ENCODE measurements around the gene FKBP5. TPM values are rescaled to one million over a fixed set of nuclear protein-coding genes. Genes with fewer than 3 reads are reported as not detected.

Gene FKBP5
- total RNA-seq, 3 donors from 2014 or later (not counting 1 experiment from before 2014, with no cell fraction given): 15.5 to 30.2 (median 27.3) TPM

DNA sequence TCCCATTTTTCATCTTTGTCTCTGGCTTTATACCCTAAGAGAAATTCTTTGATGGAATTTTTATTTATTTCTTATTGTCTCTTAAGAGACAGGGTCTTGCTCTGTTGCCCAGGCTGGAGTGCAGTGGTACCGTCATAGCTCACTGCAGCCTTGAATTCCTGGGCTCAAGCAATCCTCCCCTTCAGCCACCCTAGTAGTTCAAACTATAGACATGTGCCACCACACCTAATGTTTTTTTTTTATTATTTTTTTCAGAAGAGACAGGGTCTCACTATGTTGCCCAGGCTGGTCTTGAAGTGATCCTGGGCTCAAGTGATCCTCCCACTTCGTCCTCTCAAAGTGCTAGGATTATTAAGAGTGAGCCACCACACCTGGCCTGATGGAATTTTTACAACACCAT, 40.5 kb downstream of the FKBP5 start:
- H3K36me3 ChIP-seq (ENCODE audit: control insufficient read depth, insufficient read depth, low read length): no peaks in the 10 kb centered on the region
- Mint-ChIP-seq H3K4me3 (no peak overlapping the region), H3K9me3 (peaks cover 0 to 3% of the 10 kb centered on the region in 2 donors), H3K36me3 (no peaks in the 10 kb centered on the region), H3K27ac (no peak overlapping the region), H3K27me3 (ENCODE audit: low read depth in 2 of 2) (no peaks in the 10 kb centered on the region), H3K4me1 (peaks cover 6 to 23% of the 10 kb centered on the region in 2 donors)
- H3K9me3 ChIP-seq (ENCODE audit: control insufficient read depth, insufficient read depth, low read length): peaks cover 3% of the 10 kb centered on the region
- ATAC-seq: no peak
- no peak for DNase-seq
- H3K27me3 ChIP-seq (ENCODE audit: control insufficient read depth, insufficient read depth, low read length): no peaks in the 10 kb centered on the region
- WGBS (ENCODE audit: insufficient coverage): 100% methylated on average over 2 of the region's 2 CpGs
- TF ChIP-seq CTCF (IDR thresholded peaks at IDR 0.05): no peak
- no peak overlapping the region for H3K4me3 ChIP-seq (ENCODE audit: low read length)
- H3K27ac ChIP-seq (ENCODE audit: low read length): no peak overlapping the region
- H3K4me1 ChIP-seq (ENCODE audit: control insufficient read depth, insufficient read depth, low read length): no peaks in the 10 kb centered on the region
- intact Hi-C loops (cut with micrococcal nuclease): no loop called here

DNA sequence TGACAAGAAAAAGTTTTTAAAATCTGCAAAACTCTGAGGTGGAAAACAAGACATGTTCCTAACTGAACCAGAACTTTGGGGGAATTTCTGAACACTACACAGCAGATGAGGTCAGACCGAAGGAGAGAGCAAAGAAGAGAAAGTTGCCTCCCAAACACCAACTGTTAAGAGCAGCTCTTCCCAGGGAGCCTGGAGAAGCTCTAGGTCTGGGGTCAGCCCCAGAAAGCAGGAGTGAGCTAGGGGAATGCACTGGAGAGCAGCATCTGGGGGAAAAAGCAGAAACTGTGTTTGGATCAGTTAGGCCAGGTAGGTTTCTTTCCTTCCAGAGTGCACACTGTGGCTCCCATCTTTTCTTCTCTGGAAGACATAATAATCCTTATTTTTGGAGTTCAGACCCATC, 41.3 kb downstream of the FKBP5 start:
- DNase-seq: no peak
- no peak overlapping the region for H3K27ac ChIP-seq (ENCODE audit: low read length)
- 100% methylated on average over 1 of the region's 1 CpG for WGBS (ENCODE audit: insufficient coverage)
- H3K9me3 ChIP-seq (ENCODE audit: control insufficient read depth, insufficient read depth, low read length): no peaks in the 10 kb centered on the region
- H3K36me3 ChIP-seq (ENCODE audit: control insufficient read depth, insufficient read depth, low read length): no peaks in the 10 kb centered on the region
- H3K27me3 Mint-ChIP-seq (ENCODE audit: low read depth in 2 of 2): no peaks in the 10 kb centered on the region
- no peaks in the 10 kb centered on the region for H3K36me3 Mint-ChIP-seq
- no peak for TF ChIP-seq CTCF (IDR thresholded peaks at IDR 0.05)
- no peaks in the 10 kb centered on the region for H3K4me1 ChIP-seq (ENCODE audit: control insufficient read depth, insufficient read depth, low read length)
- H3K4me3 ChIP-seq (ENCODE audit: low read length): no peak overlapping the region
- H3K9me3 Mint-ChIP-seq: no peaks in the 10 kb centered on the region
- peaks cover 10 to 18% of the 10 kb centered on the region in 2 donors for H3K4me1 Mint-ChIP-seq
- no peaks in the 10 kb centered on the region for H3K27me3 ChIP-seq (ENCODE audit: control insufficient read depth, insufficient read depth, low read length)
- intact Hi-C loops (cut with micrococcal nuclease): no loop called here
- ATAC-seq: no peak
- H3K4me3 Mint-ChIP-seq: no peak overlapping the region
- H3K27ac Mint-ChIP-seq: peak overlapping the region in 1 of 2 donors; percentile 40

- H3K27ac Mint-ChIP-seq: peak overlapping the region in 1 of 2 donors; percentile 40
- H3K36me3 ChIP-seq (ENCODE audit: control insufficient read depth, insufficient read depth, low read length): peaks cover 20% of the 10 kb centered on the region
Measured at GRCh38 chr6:35643162-35643535, 45.6 kb downstream of the FKBP5 start.

More at GRCh38 chr6:35643162-35643535, 45.6 kb downstream of the FKBP5 start:
- Mint-ChIP-seq H3K4me3 (no peak overlapping the region), H3K27me3 (ENCODE audit: low read depth in 2 of 2) (no peaks in the 10 kb centered on the region), H3K36me3 (no peaks in the 10 kb centered on the region), H3K4me1 (peaks cover 10 to 12% of the 10 kb centered on the region in 2 donors), H3K9me3 (no peaks in the 10 kb centered on the region)
- no peaks in the 10 kb centered on the region for H3K4me1 ChIP-seq (ENCODE audit: control insufficient read depth, insufficient read depth, low read length)
- no peak for TF ChIP-seq CTCF (IDR thresholded peaks at IDR 0.05)
- no peak overlapping the region for H3K4me3 ChIP-seq (ENCODE audit: low read length)
- H3K9me3 ChIP-seq (ENCODE audit: control insufficient read depth, insufficient read depth, low read length): no peaks in the 10 kb centered on the region
- intact Hi-C loops (cut with micrococcal nuclease): no loop called here
- no peaks in the 10 kb centered on the region for H3K27me3 ChIP-seq (ENCODE audit: control insufficient read depth, insufficient read depth, low read length)
- DNase-seq (no peak), ATAC-seq (no peak)
- no peak overlapping the region for H3K27ac ChIP-seq (ENCODE audit: low read length)
